NCI-H1417 treated with DMSO at 0.1 percent for 48 hours (cell line): ENCODE results near the gene SOWAHB.
"Not testable (repeated sequence)": the region's sequence is repeated elsewhere in the genome, so short reads cannot be mapped to it uniquely, and the experiment has no call there.

Experiments used
- DNase-seq: peaks from one replicate; lab custom pipeline; 2025; lab: John Stamatoyannopoulos, UW

Gene SOWAHB

GRCh38 chr4:76894537-76895255 is 3.2 kb downstream of the SOWAHB start:
- DNase-seq: no peak

- no peak for DNase-seq
These were observed 5.3 kb downstream of the SOWAHB start for GRCh38 chr4:76892601-76893000.

GRCh38 chr4:76892001-76892400 is 5.9 kb downstream of the SOWAHB start:
- no peak for DNase-seq

- no peak for DNase-seq
These were observed 11.0 kb downstream of the SOWAHB start for GRCh38 chr4:76886848-76887441.

- no peak for DNase-seq
These were observed 11.7 kb downstream of the SOWAHB start for GRCh38 chr4:76886214-76886613.

- DNase-seq: no peak
These were observed 14.8 kb downstream of the SOWAHB start for GRCh38 chr4:76883147-76883546.

- no peak for DNase-seq
These were observed 15.3 kb downstream of the SOWAHB start for GRCh38 chr4:76882630-76883029.

GRCh38 chr4:76881375-76881774 is 16.6 kb downstream of the SOWAHB start:
- DNase-seq: no peak

GRCh38 chr4:76879731-76880364 is 18.1 kb downstream of the SOWAHB start:
- DNase-seq: no peak

GRCh38 chr4:76878641-76879165 is 19.2 kb downstream of the SOWAHB start:
- DNase-seq: not testable (repeated sequence)

GRCh38 chr4:76874176-76874575 is 23.8 kb downstream of the SOWAHB start:
- DNase-seq: no peak

GRCh38 chr4:76873495-76873894 is 24.4 kb downstream of the SOWAHB start:
- DNase-seq: no peak

GRCh38 chr4:76872556-76872955 is 25.4 kb downstream of the SOWAHB start:
- DNase-seq: no peak

GRCh38 chr4:76868780-76869179 is 29.2 kb downstream of the SOWAHB start:
- not testable (repeated sequence) for DNase-seq

GRCh38 chr4:76867880-76868655 is 29.9 kb downstream of the SOWAHB start:
- DNase-seq: no peak

- no peak for DNase-seq
These were observed 30.6 kb downstream of the SOWAHB start for GRCh38 chr4:76867377-76867776.

- no peak for DNase-seq
These were observed 31.3 kb downstream of the SOWAHB start for GRCh38 chr4:76866641-76867040.

- no peak for DNase-seq
These were observed 39.6 kb downstream of the SOWAHB start for GRCh38 chr4:76858319-76858718.

- DNase-seq: no peak
These were observed 40.9 kb downstream of the SOWAHB start for GRCh38 chr4:76857074-76857409.

GRCh38 chr4:76856243-76857073 is 41.5 kb downstream of the SOWAHB start:
- no peak for DNase-seq

- no peak for DNase-seq
These were observed 43.1 kb downstream of the SOWAHB start for GRCh38 chr4:76854858-76855257.

- DNase-seq: no peak
These were observed 46.6 kb downstream of the SOWAHB start for GRCh38 chr4:76851375-76851774.
